CD4-positive, alpha-beta T cell treated with Interleukin-15 for 1 hour (primary cell): ENCODE data around the gene ARFGAP3.
A peak's percentile ranks its signal among the peaks of the same experiment; 100 is the strongest.

Experiments used
- DNase-seq: peaks from one replicate; pipeline ENCODE4 v3.0.0-alpha.2; 2020

The ARFGAP3 gene

DNA sequence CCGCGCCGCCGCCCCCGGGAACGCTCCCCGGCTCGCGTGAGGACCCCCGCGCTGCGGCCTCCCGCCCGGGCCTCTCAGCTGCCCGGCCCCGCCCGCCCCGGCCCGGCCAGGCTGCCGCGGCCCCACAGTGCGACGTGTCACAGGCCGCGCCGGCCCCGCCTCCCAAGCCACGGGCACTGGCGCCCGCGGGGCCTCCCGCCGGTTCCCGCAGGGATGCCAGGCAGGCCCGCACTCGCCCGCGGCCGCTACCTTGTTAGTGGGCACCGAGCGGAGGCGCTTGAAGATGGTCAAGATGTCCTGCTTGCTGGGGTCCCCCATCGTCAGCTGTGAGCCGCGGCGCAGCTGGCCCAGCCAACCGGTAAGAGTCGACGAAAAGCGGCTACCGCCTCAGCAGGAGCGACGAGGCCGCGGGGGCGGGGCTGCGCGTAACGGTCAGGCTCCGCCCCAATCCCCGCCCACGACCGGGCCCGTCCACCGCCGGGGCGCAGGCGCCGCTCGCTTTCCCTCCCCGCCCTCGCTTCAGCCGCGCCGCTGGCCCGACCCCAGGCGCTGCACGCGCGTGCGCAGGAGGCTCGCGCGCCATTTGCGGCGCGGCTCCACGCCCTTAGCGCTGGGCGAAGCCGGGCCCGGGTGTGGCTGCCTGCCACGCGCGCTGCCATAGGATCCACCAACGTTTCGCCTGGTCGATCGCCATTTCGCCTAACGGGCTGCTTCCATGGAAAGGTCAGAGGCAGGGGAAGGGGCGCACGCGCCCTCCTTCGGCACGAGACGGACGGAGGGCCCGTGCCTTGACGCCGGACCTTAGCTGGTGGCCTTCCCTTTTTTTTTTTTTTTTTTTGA is at the start of gene ARFGAP3:
ARFGAP3 (minus strand) TSS at position 409 of the 840 bp plus-strand sequence; CDS start at position 318, 91 bp downstream.
- peak; percentile 95 for DNase-seq

- no peak for DNase-seq
Measured at GRCh38 chr22:42905702-42906183, 48.7 kb upstream of the ARFGAP3 start.

DNA sequence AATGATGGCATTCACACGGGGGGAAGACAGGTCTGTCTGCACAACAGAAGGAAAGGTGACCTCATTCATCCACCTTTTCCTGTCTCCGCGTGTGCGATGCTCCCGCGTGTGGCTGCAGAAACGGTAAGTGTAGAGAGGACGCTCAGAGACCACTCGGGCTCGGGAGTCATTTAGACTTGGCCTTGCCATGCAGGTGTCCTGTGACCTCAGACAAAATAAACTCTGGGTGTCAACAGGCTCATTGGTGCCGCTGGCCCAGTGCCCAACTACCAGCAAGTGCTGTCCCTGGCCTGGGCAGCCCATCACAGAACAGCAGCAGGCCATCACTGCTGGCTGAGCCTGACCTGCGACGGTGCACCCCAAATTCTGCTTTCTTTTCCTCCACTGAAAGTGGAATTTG is 48.1 kb upstream of the ARFGAP3 start:
- DNase-seq: no peak

GRCh38 chr22:42904050-42904449 is 47.0 kb upstream of the ARFGAP3 start:
- no peak for DNase-seq

DNA sequence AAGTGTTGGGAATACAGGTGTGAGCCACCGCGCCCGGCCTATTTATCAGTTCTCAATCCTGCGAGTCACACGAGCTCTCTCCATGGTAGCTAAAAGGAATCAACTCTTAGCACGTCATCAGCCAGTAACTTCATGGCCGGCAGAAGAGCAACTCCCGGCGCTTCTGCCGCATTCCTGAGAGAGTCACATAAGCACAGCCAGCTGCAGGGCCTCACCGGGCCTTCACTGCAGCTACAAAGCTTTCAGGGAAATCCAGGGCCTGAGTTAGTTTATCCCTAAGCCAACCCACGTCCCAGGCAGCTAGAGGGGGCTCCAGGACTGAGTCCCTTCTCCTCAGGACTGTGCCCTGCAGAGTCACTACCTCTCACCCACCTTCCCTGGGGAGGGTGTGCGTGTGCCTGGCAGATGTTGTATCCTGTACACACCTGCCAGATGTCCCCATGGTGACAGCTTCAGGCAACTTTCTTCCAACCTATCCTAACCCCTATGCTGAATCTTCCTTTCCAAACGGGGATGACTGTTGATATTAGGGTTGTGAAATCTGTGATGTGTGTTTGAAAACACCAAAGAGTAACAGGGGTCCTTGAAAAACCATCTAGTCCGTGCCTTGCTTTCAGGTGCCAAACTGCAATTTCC is 45.9 kb upstream of the ARFGAP3 start:
- DNase-seq: no peak

GRCh38 chr22:42901790-42902508 is 44.9 kb upstream of the ARFGAP3 start:
- DNase-seq: no peak

DNA sequence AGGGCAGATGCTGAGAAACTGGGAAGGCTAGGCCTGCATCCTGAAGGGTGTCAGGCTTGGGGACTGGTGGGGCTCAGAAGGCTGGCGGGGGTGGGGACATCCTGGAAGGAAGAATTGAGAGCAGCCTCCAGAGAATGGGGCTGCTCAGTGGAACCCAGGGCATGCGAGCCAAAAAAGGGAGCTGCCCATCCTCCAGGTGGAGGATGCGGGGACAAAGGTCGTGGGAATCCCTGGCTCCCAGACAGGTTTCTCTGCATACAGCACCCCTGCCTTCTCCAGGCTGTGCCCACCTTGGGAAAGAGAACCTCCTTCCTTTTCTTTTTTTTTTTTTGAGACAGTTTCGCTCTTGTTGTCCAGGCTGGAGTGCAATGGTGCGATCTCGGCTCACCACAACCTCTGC is 40.9 kb upstream of the ARFGAP3 start:
- no peak for DNase-seq

- no peak for DNase-seq
Measured at GRCh38 chr22:42895541-42895981, 38.5 kb upstream of the ARFGAP3 start.

GRCh38 chr22:42895087-42895486 is 38.0 kb upstream of the ARFGAP3 start:
- peak; percentile 29 for DNase-seq

DNA sequence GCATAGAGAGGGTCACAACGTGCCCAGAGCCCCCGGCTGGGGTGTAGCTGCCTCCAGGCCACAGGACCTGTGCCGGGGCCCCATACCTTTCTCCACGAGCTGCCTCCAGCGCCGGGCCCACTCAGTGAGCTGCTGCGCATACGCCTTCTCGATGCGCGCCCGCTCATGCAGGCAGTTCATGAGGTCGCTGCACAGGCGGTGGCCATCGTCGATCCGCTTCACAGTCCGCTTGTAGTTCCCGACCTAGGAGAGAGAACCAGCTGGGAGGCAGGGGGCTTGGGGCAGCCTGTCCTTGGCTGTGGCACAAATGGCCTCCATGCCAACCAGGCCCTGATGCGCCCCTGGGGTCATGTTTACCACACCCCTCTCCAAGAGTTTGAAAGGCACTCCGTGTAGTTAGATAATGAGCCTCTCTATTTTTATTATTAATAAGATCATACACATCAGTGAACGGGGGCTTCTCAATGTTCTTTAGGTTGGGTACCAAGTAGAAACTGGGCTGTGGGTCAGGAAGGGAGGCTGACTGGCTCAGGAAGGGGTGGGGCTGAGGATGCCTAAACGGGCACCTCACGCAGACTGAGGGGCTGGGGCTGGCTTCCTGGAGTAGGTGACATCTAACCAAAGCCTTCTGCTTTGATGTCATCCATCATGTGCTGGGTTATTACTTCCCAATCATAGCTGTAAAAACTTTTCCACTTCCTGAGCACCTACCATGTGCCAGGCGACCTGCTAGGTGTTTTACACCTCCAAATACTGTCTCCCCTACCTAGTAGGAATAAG is 36.5 kb upstream of the ARFGAP3 start:
- DNase-seq: no peak

DNA sequence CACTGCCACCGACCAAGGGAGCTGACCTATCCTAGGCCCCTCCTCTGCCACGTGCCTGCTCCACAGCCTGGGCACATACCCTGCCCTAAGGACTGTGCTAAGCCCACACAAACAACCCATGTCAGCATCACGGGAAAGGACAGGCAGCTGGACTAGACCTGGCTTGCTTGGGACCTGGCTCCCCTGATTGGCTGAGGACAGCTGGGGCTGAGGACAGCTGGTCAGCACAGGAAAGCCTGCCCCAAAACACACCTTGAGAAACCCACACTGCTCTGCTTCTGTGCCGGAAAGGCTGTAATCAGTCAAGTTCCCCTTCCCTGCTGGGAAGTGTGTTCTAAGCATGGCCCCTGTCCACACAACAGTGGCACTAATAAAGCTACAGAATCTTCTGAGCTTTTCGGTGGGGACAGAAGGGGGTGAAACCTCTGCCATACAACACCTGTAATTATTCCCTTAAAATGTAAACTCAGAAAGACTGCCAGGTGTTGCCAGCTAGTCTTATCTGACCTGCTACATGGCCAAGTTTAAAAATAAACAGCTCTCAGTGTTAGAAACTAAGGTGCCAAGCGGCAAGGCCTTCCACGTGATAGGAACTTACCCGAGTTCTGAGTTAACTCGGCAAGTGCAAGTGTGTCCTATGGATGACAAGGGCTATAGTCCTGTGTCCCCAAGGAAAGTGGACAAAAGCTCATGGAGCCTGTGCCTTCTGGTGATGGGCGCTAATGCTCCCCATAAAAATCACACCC is 35.7 kb upstream of the ARFGAP3 start:
- no peak for DNase-seq

- DNase-seq: no peak
Measured at GRCh38 chr22:42892156-42892555, 35.1 kb upstream of the ARFGAP3 start.

- no peak for DNase-seq
Measured at GRCh38 chr22:42891696-42892095, 34.6 kb upstream of the ARFGAP3 start.

DNA sequence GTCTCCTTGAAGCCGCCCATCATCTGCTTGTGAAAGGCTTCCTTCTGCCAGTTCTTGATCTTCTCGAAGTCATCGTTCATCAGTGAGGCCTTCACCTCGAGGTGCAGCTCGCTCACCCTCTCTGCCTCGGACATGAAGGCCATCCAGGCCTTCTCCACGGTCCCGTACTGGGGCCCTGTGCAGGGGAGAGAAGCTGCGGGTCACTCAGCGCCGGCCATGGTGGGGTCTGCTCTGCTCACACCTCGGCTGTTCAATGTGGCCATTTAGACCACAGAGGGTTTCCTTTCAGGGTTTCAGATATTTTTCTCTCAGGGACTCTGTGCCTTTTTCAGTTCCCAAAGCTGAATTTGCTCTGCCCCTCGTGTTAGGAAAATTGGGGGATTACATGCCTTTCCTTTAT is 33.9 kb upstream of the ARFGAP3 start:
- no peak for DNase-seq

GRCh38 chr22:42889304-42889703 is 32.2 kb upstream of the ARFGAP3 start:
- peak; percentile 30 for DNase-seq

GRCh38 chr22:42887523-42888507 is 30.7 kb upstream of the ARFGAP3 start:
- DNase-seq: no peak

GRCh38 chr22:42887120-42887519 is 30.0 kb upstream of the ARFGAP3 start:
- no peak for DNase-seq

- DNase-seq: no peak
Measured at GRCh38 chr22:42885446-42885845, 28.4 kb upstream of the ARFGAP3 start.

GRCh38 chr22:42884616-42885375 is 27.7 kb upstream of the ARFGAP3 start:
- DNase-seq: no peak

DNA sequence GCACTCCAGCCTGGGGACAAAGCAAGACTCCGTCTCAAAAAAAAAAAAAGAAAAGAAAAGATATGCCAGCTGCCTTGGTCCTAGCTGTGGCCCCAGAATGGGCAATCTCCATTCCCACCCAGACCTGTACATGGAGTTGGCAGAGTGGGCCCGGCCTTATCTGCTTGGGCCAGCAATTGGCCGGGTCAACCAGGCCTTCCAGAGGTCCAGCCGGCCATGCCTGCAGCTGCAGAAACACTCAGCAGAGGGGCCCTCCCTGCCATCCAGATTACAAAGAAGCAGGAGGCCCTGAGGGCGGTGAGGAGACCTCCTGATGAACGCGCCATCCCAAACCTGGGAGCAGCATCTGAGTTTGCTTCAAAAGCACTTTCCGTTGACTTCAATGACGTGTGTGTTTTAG is 26.9 kb upstream of the ARFGAP3 start:
- no peak for DNase-seq
